Loucy (cell line): ENCODE measurements around the gene TANGO2.

Experiments
- CTCF ChIP-seq: fragments of 200-600 bp; sonication (generic); conservative IDR thresholded peaks from 2 replicates; pipeline ENCODE4 v1.5.1; 2014; ENCODE audit warnings: mild to moderate bottlenecking, antibody characterized with exemption, low read length
- EZH2phosphoT487 ChIP-seq: fragments of 200-600 bp; IDR thresholded peaks from 2 replicates; pipeline ENCODE4 v1.6.1; 2018; ENCODE audit warnings: antibody characterized with exemption, mild to moderate bottlenecking, moderate library complexity, borderline replicate concordance

DNA sequence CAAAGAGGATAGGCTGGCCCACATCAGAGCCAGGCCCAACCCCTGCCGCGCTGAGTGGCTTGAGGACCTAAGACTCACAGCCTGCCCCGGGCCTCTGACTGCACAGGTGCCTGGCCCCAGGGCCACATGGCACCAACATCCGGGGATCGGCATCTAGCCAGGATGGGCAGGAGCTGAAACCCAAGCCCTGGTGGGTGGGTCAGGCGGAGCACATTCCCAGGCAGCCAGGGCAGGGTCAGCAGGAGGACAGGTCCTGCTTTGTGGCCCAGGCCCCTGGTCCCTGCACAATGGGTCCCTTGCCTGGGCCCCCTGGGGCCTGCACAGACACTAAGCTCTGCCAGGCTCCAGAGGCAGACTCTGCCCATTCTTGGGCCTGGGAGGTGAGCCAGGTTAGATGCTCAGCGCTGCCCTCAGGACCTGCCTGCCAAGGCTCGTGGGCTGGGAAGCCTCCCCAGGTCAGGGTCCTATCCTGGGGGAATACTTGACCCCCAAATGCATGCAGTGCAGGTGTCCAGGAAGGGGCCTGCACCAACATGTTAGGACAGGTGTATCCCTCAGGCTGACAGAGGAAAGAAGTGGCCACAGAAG lies 37.8 kb upstream of the TANGO2 start:
- TF ChIP-seq CTCF (no peak), EZH2phosphoT487 (no peak)
